HS-5 (cell line): ENCODE measurements around the gene COMMD2.
A peak's percentile ranks its signal among the peaks of the same experiment; 100 is the strongest.

Source experiments
- DNase-seq: peaks from one replicate; pipeline ENCODE4 v3.0.0-alpha.2; 2012; ENCODE audit warnings: low read depth

Gene COMMD2

GRCh38 chr3:149752051-149752787 lies at the start of gene COMMD2:
Gene COMMD2, minus strand, starts transcription at chr3:149752489. Its CDS starts 45 bp downstream, at chr3:149752444.
- DNase-seq = peak; percentile 78

GRCh38 chr3:149801639-149802038 lies 49.4 kb upstream of the COMMD2 start:
- no peak for DNase-seq

- no peak for DNase-seq
Measured at GRCh38 chr3:149801195-149801594, 48.9 kb upstream of the COMMD2 start.

GRCh38 chr3:149800693-149801092 lies 48.4 kb upstream of the COMMD2 start:
- DNase-seq = no peak

- no peak for DNase-seq
Measured at GRCh38 chr3:149796026-149796425, 43.7 kb upstream of the COMMD2 start.

DNA sequence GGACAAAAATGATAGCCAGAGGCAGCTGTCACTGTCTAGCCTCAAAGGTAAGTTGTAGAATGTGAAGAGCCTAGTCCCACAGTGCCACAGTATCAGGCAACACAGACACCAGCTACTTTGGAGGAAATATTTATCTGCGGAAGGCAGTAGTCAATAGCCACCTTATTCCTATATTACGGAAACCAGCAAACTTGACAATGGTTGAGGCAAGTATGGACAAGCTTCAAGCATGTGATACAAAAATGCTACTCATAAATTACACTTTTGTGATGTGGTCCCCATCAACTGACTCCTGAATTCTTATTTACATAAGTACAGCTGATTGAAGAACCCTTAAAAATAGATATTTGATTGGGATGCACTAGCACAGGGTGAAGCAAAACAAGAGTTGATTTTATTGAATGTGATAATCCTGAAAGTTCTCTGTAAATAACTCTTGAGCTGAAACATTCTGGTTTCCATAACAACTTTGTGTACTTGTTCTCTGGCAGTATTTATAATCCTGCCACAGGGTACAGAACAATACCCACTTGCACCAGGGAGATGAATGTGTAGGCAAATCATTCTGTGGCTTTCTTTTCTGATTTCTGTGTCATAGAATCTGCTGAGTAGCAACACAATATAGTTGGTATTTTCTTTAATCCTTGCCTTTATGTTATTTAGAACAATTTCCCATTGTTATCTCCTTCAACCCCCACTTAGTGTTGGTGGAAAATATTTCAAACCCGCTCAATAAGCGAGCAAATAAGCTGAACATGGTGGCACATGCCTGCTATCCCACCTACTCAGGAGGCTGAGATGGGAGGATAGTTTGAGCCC lies 40.4 kb upstream of the COMMD2 start, which contains the start of gene ANKUB1:
ANKUB1 (minus strand) TSS at position 103 of the 819 bp plus-strand sequence. CDS start 188 bp downstream, outside the sequence.
- DNase-seq = no peak

GRCh38 chr3:149790698-149791097 lies 38.4 kb upstream of the COMMD2 start:
- no peak for DNase-seq

- no peak for DNase-seq
Measured at GRCh38 chr3:149790268-149790667, 38.0 kb upstream of the COMMD2 start.

DNA sequence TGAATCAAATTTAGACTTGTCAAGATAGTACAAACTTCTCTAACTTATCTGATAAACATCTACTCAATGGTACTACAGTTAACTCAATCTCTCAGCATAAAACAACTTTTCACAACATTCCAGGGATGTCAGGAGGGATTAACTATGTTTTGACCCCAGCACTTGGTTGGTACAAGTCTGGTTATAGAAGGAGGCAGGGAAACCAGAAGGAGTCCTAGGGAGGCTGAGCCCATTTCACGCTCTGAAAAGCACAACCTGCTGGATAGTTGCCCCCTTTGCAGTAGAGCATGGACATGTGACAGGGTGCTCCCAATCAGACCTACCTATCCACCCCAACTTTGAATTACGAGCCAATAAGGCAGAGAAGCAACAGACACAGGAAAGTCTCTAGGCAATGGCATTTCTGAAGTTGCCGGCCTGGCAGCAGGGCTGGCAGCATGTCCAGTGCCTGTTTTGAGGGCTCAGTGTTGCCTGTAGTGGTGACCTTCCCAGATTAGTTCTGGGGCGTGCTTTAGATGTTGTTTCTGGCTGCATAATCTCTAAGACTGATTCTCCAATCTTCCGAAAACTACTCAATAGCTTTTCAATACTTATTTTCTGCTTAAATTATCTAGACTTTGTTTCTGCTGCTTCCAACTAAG lies 31.9 kb upstream of the COMMD2 start:
- DNase-seq = no peak

- peak; percentile 66 for DNase-seq
Measured at GRCh38 chr3:149783576-149783975, 31.3 kb upstream of the COMMD2 start.

DNA sequence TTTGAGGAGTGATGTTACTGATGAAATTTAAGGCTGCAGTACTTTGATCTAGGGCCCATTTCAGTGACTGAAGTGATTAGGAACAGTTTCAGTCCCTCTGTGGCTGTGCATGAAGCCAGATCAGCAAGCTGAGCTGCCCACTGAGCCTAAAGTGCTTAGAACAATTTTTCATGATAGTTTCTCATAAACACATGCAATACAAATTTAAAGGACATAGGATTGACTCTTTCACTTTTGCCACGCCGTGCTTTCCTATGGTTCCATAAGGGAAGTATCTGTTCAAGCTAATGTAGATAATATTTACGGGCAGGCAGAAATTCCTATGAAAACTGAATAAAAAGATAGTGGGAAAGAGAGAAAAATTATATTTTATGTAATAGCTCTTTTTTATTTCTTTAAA lies 29.5 kb upstream of the COMMD2 start:
- DNase-seq = no peak

- DNase-seq = no peak
Measured at GRCh38 chr3:149781211-149781610, 28.9 kb upstream of the COMMD2 start.

GRCh38 chr3:149777414-149778214 lies 25.3 kb upstream of the COMMD2 start:
- DNase-seq = no peak

DNA sequence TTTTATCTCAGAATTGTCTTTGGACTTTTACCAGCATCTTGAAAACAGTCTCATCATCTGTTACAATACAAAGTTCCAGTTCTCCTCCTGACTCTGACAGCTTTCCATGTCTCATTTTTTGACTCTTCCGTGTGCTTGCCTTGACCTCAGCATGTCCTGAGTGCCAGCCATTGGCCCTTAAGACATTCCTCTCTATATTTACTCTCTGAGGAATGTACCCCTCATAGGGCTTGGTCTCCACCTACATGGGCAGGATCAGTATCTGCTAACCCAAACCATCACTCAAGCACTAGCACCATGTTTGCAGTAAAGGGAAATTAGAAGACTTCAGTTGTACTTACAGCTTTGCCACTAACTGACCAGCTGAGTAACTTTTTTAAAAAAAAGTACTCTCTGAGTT lies 23.9 kb upstream of the COMMD2 start:
- no peak for DNase-seq

- no peak for DNase-seq
Measured at GRCh38 chr3:149772861-149773260, 20.6 kb upstream of the COMMD2 start.

GRCh38 chr3:149771652-149772271 lies 19.5 kb upstream of the COMMD2 start:
- no peak for DNase-seq

DNA sequence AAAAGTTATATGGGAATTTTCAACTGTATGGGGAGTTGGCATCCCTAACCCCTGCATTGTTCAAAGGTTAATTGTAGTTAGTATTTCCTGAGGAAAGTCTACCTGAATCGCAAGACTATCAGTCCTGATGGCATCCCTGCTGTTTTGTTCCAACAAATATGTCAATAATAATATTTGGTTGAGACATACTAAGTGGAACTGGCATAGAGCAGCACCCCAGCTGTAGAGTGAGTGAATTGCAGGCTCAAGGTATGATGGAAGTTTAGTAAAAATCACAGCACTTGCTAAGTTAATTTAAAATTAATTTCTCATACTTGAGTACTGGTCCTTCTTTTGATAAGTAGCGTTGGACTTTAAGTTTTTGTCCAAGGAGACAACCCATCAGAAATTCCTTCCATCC lies 18.0 kb upstream of the COMMD2 start:
- no peak for DNase-seq

DNA sequence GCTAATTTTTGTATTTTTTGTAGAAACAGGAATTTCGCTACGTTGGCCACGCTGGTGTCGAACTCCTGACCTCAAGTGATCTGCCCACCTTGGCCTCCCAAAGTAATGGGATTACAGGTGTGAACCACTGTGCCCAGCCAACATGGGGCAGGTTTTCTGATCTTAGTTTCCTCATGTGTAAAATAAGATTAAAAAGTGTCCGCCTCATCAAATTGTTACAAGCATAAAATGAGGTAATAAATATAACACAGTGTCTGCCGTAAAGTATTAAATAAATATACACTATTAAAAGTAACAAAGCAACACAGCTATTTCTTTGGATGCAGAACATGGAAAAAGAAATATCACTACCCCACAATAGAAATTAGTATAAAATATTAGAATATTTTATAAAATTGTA lies 16.4 kb upstream of the COMMD2 start:
- DNase-seq = no peak

GRCh38 chr3:149767720-149768119 lies 15.4 kb upstream of the COMMD2 start:
- no peak for DNase-seq

DNA sequence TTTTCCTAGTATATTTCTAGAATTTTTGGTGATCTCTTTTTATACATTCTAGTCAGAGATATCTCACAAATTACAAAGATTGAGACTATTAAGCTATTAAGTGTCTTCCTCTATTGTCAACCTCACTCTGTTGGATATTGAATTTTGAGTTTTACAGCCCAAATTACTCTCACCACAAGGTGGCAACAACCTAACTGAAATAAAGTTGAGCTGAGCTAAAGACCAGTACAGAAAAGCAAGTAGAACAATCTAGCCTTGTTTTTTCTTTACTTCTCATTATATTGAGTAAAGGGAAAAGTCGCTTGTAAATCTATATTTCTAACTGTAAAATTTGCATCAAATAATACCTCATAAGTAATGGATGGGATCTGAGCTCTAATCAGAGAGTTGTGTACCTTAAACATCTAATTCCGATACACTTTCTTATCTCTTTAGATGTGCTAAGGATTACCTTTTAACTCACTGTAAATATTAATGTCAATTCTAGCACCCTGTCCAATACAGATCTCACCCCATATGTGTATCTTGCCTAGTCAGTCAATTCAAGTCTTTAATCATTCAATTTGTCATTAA lies 13.6 kb upstream of the COMMD2 start:
- DNase-seq = no peak

GRCh38 chr3:149764302-149764701 lies 12.0 kb upstream of the COMMD2 start:
- no peak for DNase-seq
